Neural cell (in vitro differentiated cells): ENCODE data around the gene AP3B2.

Source experiments
- CTCF ChIP-seq: fragments of 450-650 bp; IDR thresholded peaks from 2 replicates; pipeline ENCODE4 v1.5.1; 2014; ENCODE audit warnings: antibody characterized with exemption, mild to moderate bottlenecking, moderate library complexity; ENCODE audit not compliant: poor library complexity, severe bottlenecking
- EZH2 ChIP-seq: fragments of 200-600, 300-800 bp; shearing (Covaris generic), sonication (generic); IDR thresholded peaks from 2 replicates; pipeline ENCODE4 v1.6.1; 2014; ENCODE audit warnings: antibody characterized with exemption, low read length, borderline replicate concordance, mild to moderate bottlenecking; ENCODE audit not compliant: insufficient read depth, poor library complexity, severe bottlenecking

GRCh38 chr15:82715003-82715402 lies 5.3 kb upstream of the AP3B2 start:
- TF ChIP-seq CTCF (no peak), EZH2 (no peak)
